PC-9 (cell line): ENCODE measurements around the gene BDKRB1.

Experiments
- CTCF ChIP-seq: fragments of 200-600 bp; sonication (generic); conservative IDR thresholded peaks from 2 replicates; pipeline ENCODE4 v1.6.1; 2017; ENCODE audit warnings: mixed run types, antibody characterized with exemption, mild to moderate bottlenecking, moderate library complexity
- EZH2 ChIP-seq: fragments of 200-600 bp; sonication (generic); IDR thresholded peaks from 2 replicates; pipeline ENCODE4 v1.8.0; 2017; ENCODE audit warnings: antibody characterized with exemption, low read depth

- TF ChIP-seq CTCF (no peak), EZH2 (no peak)
Measured at GRCh38 chr14:96310906-96311305, 54.9 kb downstream of the BDKRB1 start.
